ENCODE measurements around the gene MGAT3. TPM values are rescaled to one million over a fixed set of nuclear protein-coding genes. Genes with fewer than 3 reads are reported as not detected.

Gene MGAT3
- total and polyA plus RNA-seq, 2 donors (not counting 3 experiments of a cell fraction or from before 2014, with no cell fraction given): not detected

- FAIRE-seq: no peak
- peak overlapping the region; percentile 50 for H2AFZ ChIP-seq (ENCODE audit: low read depth, low read length)
- peaks cover 25% of the 10 kb centered on the region for H3K4me1 ChIP-seq (ENCODE audit: control insufficient read depth, extremely low read depth, insufficient read depth, low read length)
- intact Hi-C loops (cut with micrococcal nuclease) (loop anchor here (1.0 to 5.0 kb wide), 4 partner anchors 491 to 813 kb away; partner anchors contain the start of genes ADSL and CBX6), dilution Hi-C loops (cut with MboI; ENCODE audit: extremely low pct_ligation_motif_present, low sequenced_read_pairs) (no loop called here)
- ChIA-PET POLR2A (interaction anchor here (0.6 kb wide), 1 partner anchor 14 kb away, joined by 3 read pairs; no protein-coding TSS in a partner anchor), CTCF (interaction anchor here (0.5 to 6.1 kb wide), 20 partner anchors 22 to 1365 kb away, joined by 3 to 157 read pairs (median 4); partner anchors contain the start of gene CACNA1I)
- no peak for DNase-seq (ENCODE audit: low read depth, low spot score)
- no peaks in the 10 kb centered on the region for H4K20me1 ChIP-seq (replicated peaks; ENCODE audit: control insufficient read depth, extremely low read depth, insufficient read depth, low read length)
- TF ChIP-seq MYC (IDR thresholded peaks at IDR 0.05; ENCODE audit: low read depth, low read length) (no peak), CTCF (IDR thresholded peaks at IDR 0.05; ENCODE audit: extremely low read depth in 1 of 2, insufficient read depth in 1 of 2, low read depth in 1 of 2, low read length in 2 of 2) (peak in 1 of 2 donors; percentile 2)
- no peaks in the 10 kb centered on the region for H3K9me3 ChIP-seq (replicated peaks; ENCODE audit: control insufficient read depth, insufficient read depth, low read length)
- no peaks in the 10 kb centered on the region for H3K9me1 ChIP-seq (replicated peaks; ENCODE audit: control insufficient read depth, extremely low read depth, insufficient read depth, low read length)
- no peak overlapping the region for H3K27ac ChIP-seq (ENCODE audit: insufficient read depth, low read depth, low read length)
- no peak overlapping the region for H3K4me3 ChIP-seq (replicated peaks in 1 of 3; ENCODE audit: insufficient read depth in 1 of 3, low read depth in 1 of 3, low read length in 3 of 3)
- no peak overlapping the region for H3K4me2 ChIP-seq (ENCODE audit: insufficient read depth, low read length)
- H3K9ac ChIP-seq (replicated peaks; ENCODE audit: extremely low read depth, insufficient read depth, low read length): no peak overlapping the region
- no peaks in the 10 kb centered on the region for H3K27me3 ChIP-seq (ENCODE audit: control insufficient read depth in 2 of 2, insufficient read depth in 2 of 2, low read length in 2 of 2)
- H3K36me3 ChIP-seq (ENCODE audit: control insufficient read depth in 2 of 2, extremely low read depth in 1 of 2, insufficient read depth in 2 of 2, low read length in 2 of 2): no peaks in the 10 kb centered on the region
- BruUV-seq (replicated peaks): no TSS peak
- H3K79me2 ChIP-seq (ENCODE audit: control insufficient read depth, insufficient read depth, low read length): peaks cover 25% of the 10 kb centered on the region
Measured at GRCh38 chr22:39534092-39534506, 77.3 kb downstream of the MGAT3 start.

DNA sequence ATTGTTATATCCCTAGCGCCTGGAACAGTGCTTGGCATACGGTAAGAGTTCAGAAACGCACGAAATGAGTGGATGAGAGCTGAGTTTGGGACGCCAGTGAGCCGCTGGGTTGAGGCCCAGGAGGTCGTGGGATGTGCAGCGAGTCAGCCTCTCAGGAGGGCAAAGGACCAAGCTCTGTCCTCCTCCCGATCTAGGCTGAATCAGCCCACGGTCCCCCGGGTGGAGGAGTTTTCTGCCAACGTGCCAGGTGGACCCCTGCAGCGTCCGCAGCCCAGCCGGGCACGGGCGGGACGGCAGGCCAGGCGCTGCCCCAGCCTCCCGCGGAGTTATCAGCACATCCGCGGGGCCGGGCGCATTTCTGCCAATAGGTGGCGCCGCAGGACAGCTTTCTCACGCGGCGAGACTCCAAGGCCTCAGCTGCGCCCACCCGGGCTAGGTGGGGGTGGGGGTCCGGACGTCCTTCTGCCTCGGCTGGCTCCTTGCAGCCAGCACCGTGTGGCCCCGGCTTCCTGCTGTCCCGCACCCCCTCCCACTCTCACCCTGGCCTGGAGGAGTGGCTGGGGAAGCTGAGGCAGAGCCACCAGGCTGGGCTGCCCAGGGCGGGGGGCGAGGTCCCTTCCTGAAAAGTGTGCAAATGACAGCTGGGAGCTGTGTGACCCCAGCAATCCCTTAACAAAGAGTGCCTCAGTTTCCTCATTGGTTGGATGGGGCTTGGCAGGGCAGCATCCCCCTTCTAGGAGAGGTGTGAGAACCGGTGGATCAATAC is 78.0 kb downstream of the MGAT3 start:
- Histone ChIP-seq H3K9me3 (replicated peaks; ENCODE audit: control insufficient read depth, insufficient read depth, low read length) (no peaks in the 10 kb centered on the region), H3K27ac (ENCODE audit: insufficient read depth, low read depth, low read length) (no peak overlapping the region), H3K4me2 (ENCODE audit: insufficient read depth, low read length) (no peak overlapping the region), H3K9ac (replicated peaks; ENCODE audit: extremely low read depth, insufficient read depth, low read length) (no peak overlapping the region), H2AFZ (ENCODE audit: low read depth, low read length) (peak overlapping the region; percentile 50), H3K9me1 (replicated peaks; ENCODE audit: control insufficient read depth, extremely low read depth, insufficient read depth, low read length) (no peaks in the 10 kb centered on the region), H3K27me3 (ENCODE audit: control insufficient read depth in 2 of 2, insufficient read depth in 2 of 2, low read length in 2 of 2) (no peaks in the 10 kb centered on the region), H3K4me1 (ENCODE audit: control insufficient read depth, extremely low read depth, insufficient read depth, low read length) (peaks cover 20% of the 10 kb centered on the region), H3K36me3 (ENCODE audit: control insufficient read depth in 2 of 2, extremely low read depth in 1 of 2, insufficient read depth in 2 of 2, low read length in 2 of 2) (no peaks in the 10 kb centered on the region), H4K20me1 (replicated peaks; ENCODE audit: control insufficient read depth, extremely low read depth, insufficient read depth, low read length) (no peaks in the 10 kb centered on the region), H3K4me3 (replicated peaks in 1 of 3; ENCODE audit: insufficient read depth in 1 of 3, low read depth in 1 of 3, low read length in 3 of 3) (no peak overlapping the region), H3K79me2 (ENCODE audit: control insufficient read depth, insufficient read depth, low read length) (peaks cover 20% of the 10 kb centered on the region)
- FAIRE-seq: peak; percentile 40
- intact Hi-C loops (cut with micrococcal nuclease) (loop anchor here (1.0 to 5.0 kb wide), 4 partner anchors 490 to 813 kb away; partner anchors contain the start of genes ADSL and CBX6), dilution Hi-C loops (cut with MboI; ENCODE audit: extremely low pct_ligation_motif_present, low sequenced_read_pairs) (no loop called here)
- ChIA-PET CTCF (interaction anchor here (0.5 to 6.1 kb wide), 26 partner anchors 9 to 1364 kb away, joined by 3 to 157 read pairs (median 4); partner anchors contain the start of gene CACNA1I), POLR2A (interaction anchor here (0.5 to 0.6 kb wide), 2 partner anchors 15 to 502 kb away, joined by 3 read pairs; no protein-coding TSS in a partner anchor)
- TF ChIP-seq EZH2 (IDR thresholded peaks at IDR 0.05; ENCODE audit: borderline replicate concordance, low read depth, low read length, severe bottlenecking) (no peak), CTCF (IDR thresholded peaks at IDR 0.05; ENCODE audit: extremely low read depth in 1 of 2, insufficient read depth in 1 of 2, low read depth in 1 of 2, low read length in 2 of 2) (peak; percentile 95 to 98)
- BruUV-seq (replicated peaks): no TSS peak
- DNase-seq (ENCODE audit: low read depth, low spot score): peak; percentile 61

Data from endothelial cell of umbilical vein (primary cell).